Measurements from ENCODE around the gene AGFG2.
A peak's percentile ranks its signal among the peaks of the same experiment; 100 is the strongest.
"Not testable (repeated sequence)": the region's sequence is repeated elsewhere in the genome, so short reads cannot be mapped to it uniquely, and the experiment has no call there.

AGFG2 gene

GRCh38 chr7:100553032-100553431 lies 14.0 kb downstream of the AGFG2 start:
- no peak for DNase-seq

DNA sequence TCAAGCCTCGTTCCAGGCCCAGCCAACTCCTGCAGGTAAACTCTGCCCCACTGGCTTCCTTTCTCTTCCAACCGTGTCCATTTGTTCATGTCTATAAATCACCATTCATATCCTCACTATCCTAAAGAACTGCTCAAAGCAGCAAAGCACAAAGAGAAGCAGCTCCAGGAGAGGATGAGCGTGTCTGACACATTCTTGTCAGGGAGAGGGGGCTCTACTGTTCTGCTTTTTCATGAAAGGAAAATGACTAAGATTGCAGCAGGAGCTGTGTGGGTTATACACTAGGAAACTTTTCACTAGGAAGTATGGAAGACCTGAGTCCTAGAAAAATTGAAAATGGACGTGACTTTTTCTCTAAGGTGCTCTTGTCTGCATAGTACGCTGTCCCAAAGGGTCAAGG lies 16.7 kb downstream of the AGFG2 start:
- no peak for DNase-seq

GRCh38 chr7:100556541-100556940 lies 17.5 kb downstream of the AGFG2 start:
- DNase-seq = no peak

DNA sequence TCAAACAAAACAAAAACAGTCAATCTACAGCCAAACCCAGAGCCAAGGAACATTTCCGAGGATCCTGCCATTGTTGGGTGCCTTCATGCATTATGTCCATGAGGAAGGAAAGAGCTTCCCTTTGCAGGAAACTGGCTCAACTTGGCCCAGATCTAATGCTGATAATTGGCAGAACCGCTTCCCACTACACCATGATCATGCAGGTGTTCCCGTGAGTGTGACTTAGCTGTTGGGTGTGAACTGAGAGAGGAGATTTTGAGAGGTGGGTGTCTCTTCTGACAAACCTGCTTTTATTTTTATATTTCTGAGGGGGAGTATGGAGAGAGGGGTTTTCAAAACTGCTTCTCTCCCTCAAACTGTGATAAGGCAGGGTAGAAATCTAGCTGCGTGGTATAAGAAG lies 20.1 kb downstream of the AGFG2 start:
- no peak for DNase-seq

GRCh38 chr7:100561491-100562194 lies 22.6 kb downstream of the AGFG2 start:
- DNase-seq = no peak

- no peak for DNase-seq
Observed at GRCh38 chr7:100562195-100563099, 23.4 kb downstream of the AGFG2 start.

GRCh38 chr7:100563100-100563564 lies 24.1 kb downstream of the AGFG2 start:
- no peak for DNase-seq

GRCh38 chr7:100563809-100564400 lies 24.9 kb downstream of the AGFG2 start:
- peak; percentile 56 for DNase-seq

GRCh38 chr7:100564405-100564804 lies 25.4 kb downstream of the AGFG2 start:
- not testable (repeated sequence) for DNase-seq

GRCh38 chr7:100565133-100565571 lies 26.1 kb downstream of the AGFG2 start:
- no peak for DNase-seq

GRCh38 chr7:100566018-100566531 lies 27.1 kb downstream of the AGFG2 start:
- no peak for DNase-seq

GRCh38 chr7:100567031-100567730 lies 28.2 kb downstream of the AGFG2 start:
- no peak for DNase-seq

GRCh38 chr7:100567751-100568175 lies 28.8 kb downstream of the AGFG2 start:
- DNase-seq = no peak

GRCh38 chr7:100568176-100568895 lies 29.3 kb downstream of the AGFG2 start:
- no peak for DNase-seq

DNA sequence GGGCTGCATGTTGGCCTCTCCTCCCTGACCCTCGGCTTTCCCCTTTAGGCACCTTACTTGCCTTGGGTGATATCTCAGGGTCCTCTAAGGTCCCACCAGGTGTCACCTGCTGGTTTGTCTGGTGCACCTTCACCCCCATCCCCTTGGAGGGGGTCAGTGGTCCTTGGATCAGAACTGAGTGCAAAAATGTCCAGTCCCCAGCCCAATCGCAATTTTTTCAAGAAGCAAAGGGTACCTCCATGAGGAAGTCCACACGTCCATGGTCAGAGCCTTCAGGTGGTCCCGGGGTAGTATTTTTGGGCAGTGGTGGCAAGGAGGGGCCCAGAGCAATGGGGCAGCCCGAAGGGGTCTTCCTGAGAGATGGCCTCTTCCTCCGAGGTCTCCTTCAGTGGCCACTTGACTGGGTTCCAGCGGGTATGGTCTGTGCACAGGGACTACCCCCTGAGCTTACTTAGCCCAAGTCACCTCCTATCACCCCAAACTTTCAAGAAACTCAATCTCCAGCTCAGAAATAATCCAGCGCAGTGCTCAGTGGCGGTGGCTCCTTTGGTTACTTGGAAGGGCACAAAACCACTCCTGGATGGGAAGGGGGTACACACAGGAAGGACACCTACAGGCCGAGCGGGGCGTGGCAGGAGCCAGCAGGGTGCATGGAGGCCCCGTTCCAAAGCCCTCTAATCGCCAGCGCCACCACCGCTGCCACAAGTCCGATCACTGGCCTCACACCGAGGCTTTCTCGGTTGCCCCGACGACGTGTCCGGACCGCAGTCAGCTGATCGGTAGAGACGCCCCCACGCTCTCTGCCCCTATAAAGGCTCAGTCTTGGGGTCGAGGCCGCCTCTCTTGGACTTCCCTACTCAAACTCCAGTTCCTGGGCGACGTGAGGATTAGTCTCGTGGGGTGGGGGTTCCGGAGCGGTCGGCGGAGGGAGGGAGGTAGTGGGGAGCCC lies 30.2 kb downstream of the AGFG2 start:
- DNase-seq = no peak

DNA sequence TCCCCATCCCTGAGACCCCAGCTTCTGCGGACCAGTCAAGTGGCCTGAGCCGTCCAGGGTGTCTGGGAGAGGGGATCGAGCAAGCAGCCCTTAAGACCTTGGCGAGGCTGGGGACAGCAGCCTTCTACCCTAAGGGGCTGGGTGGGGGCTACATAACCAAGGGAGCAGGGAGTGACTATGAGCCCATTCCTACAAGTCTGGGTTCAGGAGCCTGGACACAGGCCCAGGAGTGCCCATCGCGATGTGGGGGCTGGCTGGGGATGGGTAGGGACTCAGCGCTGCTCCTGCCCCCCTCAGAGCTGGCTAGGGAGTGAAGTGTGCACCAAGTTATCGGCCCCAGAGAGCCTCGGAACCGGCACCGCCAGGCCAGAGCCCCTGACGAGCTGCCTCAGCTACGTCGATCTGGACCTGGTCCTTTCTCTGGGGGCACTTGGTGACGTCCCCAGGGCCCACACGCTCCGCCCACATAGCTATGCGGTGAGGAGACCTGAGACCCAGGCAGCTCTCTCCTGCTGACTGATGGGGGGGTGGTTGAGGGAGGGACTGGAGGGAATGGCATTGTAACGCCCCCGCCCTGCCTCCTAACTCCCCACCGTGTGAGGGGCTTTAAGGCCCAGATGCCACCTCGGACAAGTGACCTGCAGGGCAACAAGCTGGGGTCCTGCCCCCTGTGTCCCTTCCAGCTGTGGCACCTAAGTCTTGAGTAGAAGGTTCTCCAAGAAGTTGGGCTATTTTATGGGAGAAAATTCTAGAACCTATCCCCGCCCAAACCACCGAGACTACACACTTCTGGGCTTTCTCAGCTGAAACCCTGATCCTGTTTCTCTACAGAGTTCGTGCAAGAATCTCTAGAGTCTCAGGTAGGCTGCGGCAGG lies 32.2 kb downstream of the AGFG2 start:
- no peak for DNase-seq

DNA sequence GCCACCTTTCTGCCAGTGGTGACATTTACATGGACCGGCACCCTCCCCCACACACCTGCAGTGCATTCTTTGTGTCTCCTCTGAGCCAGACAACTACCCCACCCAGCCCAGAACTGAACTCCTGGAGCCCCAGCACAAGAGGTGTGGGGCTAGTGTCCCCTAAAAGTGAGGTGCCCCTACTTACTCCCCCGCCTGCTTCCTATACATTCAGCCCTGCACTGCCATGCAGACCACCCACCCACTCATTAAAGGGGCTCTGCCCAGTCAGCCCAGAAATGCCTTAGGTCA lies 32.8 kb downstream of the AGFG2 start:
- DNase-seq = no peak

GRCh38 chr7:100572281-100572948 lies 33.4 kb downstream of the AGFG2 start:
- DNase-seq = no peak

- DNase-seq = no peak
Observed at GRCh38 chr7:100572949-100573675, 34.1 kb downstream of the AGFG2 start.
